22Rv1 (cell line): ENCODE measurements around the gene PAK5.

Source experiments
- CTCF ChIP-seq: fragments of 450-650 bp; IDR thresholded peaks from 2 replicates; pipeline ENCODE4 v1.5.1; 2017; ENCODE audit warnings: mild to moderate bottlenecking
- ZFX ChIP-seq: fragments of 450-650 bp; IDR thresholded peaks from 2 replicates; pipeline ENCODE4 v1.6.1; 2017; ENCODE audit warnings: antibody characterized with exemption, borderline replicate concordance

GRCh38 chr20:9496155-9496554 is 342.7 kb downstream of the PAK5 start:
- TF ChIP-seq CTCF (no peak), ZFX (no peak)
